GM12878 (cell line): ENCODE data around the gene MDK. TPM values are rescaled to one million over a fixed set of nuclear protein-coding genes. Genes with fewer than 3 reads are reported as not detected.

Experiments
- ASH2L ChIP-seq: fragments of 300-600, 200-600 bp; sonication (generic); IDR thresholded peaks from 2 replicates; pipeline ENCODE4 v1.6.1; 2017; ENCODE audit warnings: low read depth, mild to moderate bottlenecking, borderline replicate concordance
- BRCA1 ChIP-seq: IDR thresholded peaks from 2 replicates; pipeline ENCODE4 v1.6.1; 2011; ENCODE audit warnings: low read depth, low read length, improper control_type of control experiment
- CBFB ChIP-seq: IDR thresholded peaks from 2 replicates; pipeline ENCODE4 v1.6.1; 2016; ENCODE audit warnings: antibody characterized with exemption, low read depth
- CEBPZ ChIP-seq: fragments of 150-350 bp; IDR thresholded peaks from 2 replicates; pipeline ENCODE4 v1.6.1; 2016; ENCODE audit warnings: low read depth, low read length
- DPF2 ChIP-seq: fragments of 450-650 bp; IDR thresholded peaks from 2 replicates; pipeline ENCODE4 v1.6.1; 2017; ENCODE audit warnings: mild to moderate bottlenecking
- EGR1 ChIP-seq, 2 experiments: IDR thresholded peaks; 1 replicate in 1 of 2; 2 replicates in 1 of 2; pipeline ENCODE4 v1.6.1; 2011 to 2012; ENCODE audit warnings: low read depth in 2 of 2, low read length in 2 of 2, borderline replicate concordance in 1 of 2, mild to moderate bottlenecking in 1 of 2, moderate library complexity in 1 of 2
- MTA2 ChIP-seq: fragments of 450-650 bp; IDR thresholded peaks from 2 replicates; pipeline ENCODE4 v1.6.1; 2016; ENCODE audit warnings: low read depth, mild to moderate bottlenecking, moderate library complexity
- NFYB ChIP-seq: IDR thresholded peaks from 2 replicates; pipeline ENCODE4 v1.6.1; 2011; ENCODE audit warnings: low read depth, mild to moderate bottlenecking, low read length, improper control_type of control experiment, moderate library complexity; ENCODE audit not compliant: insufficient read depth
- NR2C2 ChIP-seq: IDR thresholded peaks from 2 replicates; pipeline ENCODE4 v1.6.1; 2011; ENCODE audit warnings: borderline replicate concordance, low read depth; ENCODE audit not compliant: control insufficient read depth, insufficient read length
- PKNOX1 ChIP-seq: fragments of 450-650 bp; IDR thresholded peaks from 2 replicates; pipeline ENCODE4 v1.6.1; 2016; ENCODE audit warnings: mild to moderate bottlenecking
- POU2F2 ChIP-seq: IDR thresholded peaks from 3 replicates; pipeline ENCODE4 v1.6.1; 2011; ENCODE audit warnings: low read depth, mild to moderate bottlenecking, low read length, borderline replicate concordance
- RELB ChIP-seq: fragments of 450-650 bp; IDR thresholded peaks from 2 replicates; pipeline ENCODE4 v1.6.1; 2017; ENCODE audit warnings: low read depth, mild to moderate bottlenecking, moderate library complexity
- SMAD5 ChIP-seq: IDR thresholded peaks from 2 replicates; pipeline ENCODE4 v1.6.1; 2016; ENCODE audit warnings: antibody characterized with exemption, low read depth
- ZBTB11 ChIP-seq: fragments of 450-650 bp; formaldehyde crosslinking; IDR thresholded peaks from 2 replicates; pipeline ENCODE4 v1.5.0; 2022; ENCODE audit warnings: mild to moderate bottlenecking, missing genetic modification characterization
- ZBTB33 ChIP-seq: fragments of 450-650 bp; IDR thresholded peaks from 2 replicates; pipeline ENCODE4 v1.6.1; 2017; ENCODE audit warnings: mild to moderate bottlenecking
- polyA plus RNA-seq, 11 experiments: library from polyadenylated mRNA; depleted of rRNA in 4 of 11; unstranded in 6 of 11; stranded (reverse) in 5 of 11; fragments of >200 nt; fragmentation: Nextera tagmentation in 4 of 11; fragmentation: Illumina TruSeq in 1 of 11; extraction: Ambion mirVana in 4 of 11; extraction: Trizol in 1 of 11; gene quantifications; 1 replicate in 1 of 11; 2 replicates in 10 of 11; pipeline versions ENCODE4 v1.2.1 to v1.2.3, GENCODE V29; 2011 to 2016; ENCODE audit warnings: inconsistent platforms in 2 of 11, missing spikeins in 2 of 11, low read depth in 1 of 11
- total RNA-seq, 4 experiments: library from RNA; depleted of rRNA in 3 of 4; stranded (reverse); fragments of >200 nt in 3 of 4; fragmentation: Illumina TruSeq in 1 of 4; extraction: Trizol in 1 of 4; gene quantifications; 2 replicates each; pipeline versions ENCODE4 v1.2.1 to v1.2.3, GENCODE V29; 2013 to 2021

MDK gene
- total and polyA plus RNA-seq, 10 of the 15 experiments (the other 5 are each of a cell fraction or from before 2014, with no cell fraction given) = 0.77 to 17.8 (median 9.9) TPM

GRCh38 chr11:46332568-46333393, 48.7 kb upstream of the MDK start (continued):
- TF ChIP-seq CBFB = no peak
- TF ChIP-seq PKNOX1 = peak; percentile 93
- TF ChIP-seq POU2F2 = no peak
- TF ChIP-seq EGR1 (IDR thresholded peaks at IDR 0.05; ENCODE audit: borderline replicate concordance in 1 of 2, low read depth in 2 of 2, low read length in 2 of 2) = peak in 1 of 2 experiments; percentile 72; a peak in 2 of 3 replicates
- no peak for TF ChIP-seq ZBTB11 (CRISPR knock-in tag)
- TF ChIP-seq BRCA1 = no peak
- no peak for TF ChIP-seq ZBTB33
- TF ChIP-seq MTA2 = no peak
- TF ChIP-seq SMAD5 = no peak
- TF ChIP-seq NR2C2 = no peak
- TF ChIP-seq RELB = no peak
- no peak for TF ChIP-seq CEBPZ
- TF ChIP-seq ASH2L = no peak
- no peak for TF ChIP-seq DPF2
- no peak for TF ChIP-seq NFYB
